ENCODE results near the gene SLC41A3. TPM values are rescaled to one million over a fixed set of nuclear protein-coding genes. Genes with fewer than 3 reads are reported as not detected.
"Not testable (repeated sequence)": the region's sequence is repeated elsewhere in the genome, so short reads cannot be mapped to it uniquely, and the experiment has no call there.

Gene SLC41A3
- total and polyA plus RNA-seq, 11 donors, result 20.9 to 60.1 (median 46.4) TPM

DNA sequence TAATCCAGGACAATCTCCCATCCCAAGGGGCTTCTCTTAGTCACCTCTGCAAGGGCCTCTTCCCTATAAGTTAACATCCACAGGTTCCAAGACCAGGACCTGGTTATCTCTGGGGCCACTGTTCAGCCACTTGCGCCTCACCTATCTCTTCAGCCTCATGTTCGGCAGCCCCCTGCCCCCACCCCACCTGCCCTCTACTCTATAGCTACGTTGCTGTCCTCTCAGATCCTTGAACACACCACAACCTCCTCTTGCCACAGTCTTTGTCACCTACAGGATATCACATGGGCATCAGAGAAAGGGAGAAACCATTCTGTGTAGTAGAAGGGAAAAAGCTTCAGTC, 33.9 kb downstream of the SLC41A3 start:
- Histone ChIP-seq H3K4me1 (no peaks in the 10 kb centered on the region), H3K27ac (no peak overlapping the region), H3K9me3 (peaks cover 0 to 27% (median 0%) of the 10 kb centered on the region in 12 donors), H3K36me3 (peaks cover 0 to 16% (median 6%) of the 10 kb centered on the region in 9 donors), H3K4me3 (no peak overlapping the region), H3K27me3 (no peaks in the 10 kb centered on the region)
- no peak for DNase-seq
- 85 to 91% (median 87%) methylated on average over 3 of the region's 3 CpGs for WGBS, 4 donors
- intact Hi-C loops (cut with DNase I), result no loop called here
- TF ChIP-seq, protein P1, sequence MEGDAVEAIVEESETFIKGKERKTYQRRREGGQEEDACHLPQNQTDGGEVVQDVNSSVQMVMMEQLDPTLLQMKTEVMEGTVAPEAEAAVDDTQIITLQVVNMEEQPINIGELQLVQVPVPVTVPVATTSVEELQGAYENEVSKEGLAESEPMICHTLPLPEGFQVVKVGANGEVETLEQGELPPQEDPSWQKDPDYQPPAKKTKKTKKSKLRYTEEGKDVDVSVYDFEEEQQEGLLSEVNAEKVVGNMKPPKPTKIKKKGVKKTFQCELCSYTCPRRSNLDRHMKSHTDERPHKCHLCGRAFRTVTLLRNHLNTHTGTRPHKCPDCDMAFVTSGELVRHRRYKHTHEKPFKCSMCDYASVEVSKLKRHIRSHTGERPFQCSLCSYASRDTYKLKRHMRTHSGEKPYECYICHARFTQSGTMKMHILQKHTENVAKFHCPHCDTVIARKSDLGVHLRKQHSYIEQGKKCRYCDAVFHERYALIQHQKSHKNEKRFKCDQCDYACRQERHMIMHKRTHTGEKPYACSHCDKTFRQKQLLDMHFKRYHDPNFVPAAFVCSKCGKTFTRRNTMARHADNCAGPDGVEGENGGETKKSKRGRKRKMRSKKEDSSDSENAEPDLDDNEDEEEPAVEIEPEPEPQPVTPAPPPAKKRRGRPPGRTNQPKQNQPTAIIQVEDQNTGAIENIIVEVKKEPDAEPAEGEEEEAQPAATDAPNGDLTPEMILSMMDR (IDR thresholded peaks at IDR 0.05), result no peak
- TF ChIP-seq POLR2A (IDR thresholded peaks at IDR 0.05), result no peak
- no peak for ATAC-seq

DNA sequence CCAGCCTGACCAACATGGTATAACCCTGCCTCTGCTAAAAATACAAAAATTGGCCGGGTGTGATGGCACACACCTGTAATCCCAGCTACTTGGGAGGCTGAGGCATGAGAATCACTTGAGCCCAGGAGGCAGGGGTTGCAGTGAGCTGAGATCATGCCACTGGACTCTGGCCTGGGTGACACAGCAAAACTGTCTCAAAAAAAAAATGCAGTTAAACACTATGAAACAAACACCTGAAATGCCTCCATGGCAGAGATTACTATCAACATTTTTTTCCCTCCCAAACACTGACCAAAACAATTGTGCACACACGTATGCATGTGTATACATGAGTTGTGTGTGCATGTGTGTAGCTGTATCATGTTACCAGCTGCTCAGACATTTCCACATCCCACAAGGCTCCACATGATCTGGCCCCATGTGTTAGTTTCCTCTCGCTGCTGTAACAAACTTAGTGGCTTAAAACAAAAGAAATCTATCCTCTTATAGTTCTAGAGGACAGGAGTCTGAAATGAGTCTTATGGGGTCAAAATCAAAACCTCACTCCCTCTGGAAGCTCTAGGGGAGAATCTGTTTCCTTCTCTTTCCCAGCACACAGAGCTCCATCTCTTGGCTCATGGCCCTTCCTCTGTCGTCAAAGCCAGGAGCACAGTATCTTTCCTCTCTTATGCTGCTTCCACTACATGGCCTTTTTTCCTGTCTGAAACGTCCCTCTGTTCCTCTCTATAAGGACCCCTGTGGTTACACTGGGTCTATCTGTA, 34.5 kb downstream of the SLC41A3 start:
- Histone ChIP-seq H3K9me3 (peaks cover 0 to 27% (median 0%) of the 10 kb centered on the region in 12 donors), H3K36me3 (peaks cover 0 to 16% (median 6%) of the 10 kb centered on the region in 9 donors), H3K27me3 (no peaks in the 10 kb centered on the region), H3K4me1 (no peaks in the 10 kb centered on the region), H3K4me3 (no peak overlapping the region), H3K27ac (no peak overlapping the region)
- 65 to 76% (median 74%) methylated on average over 5 of the region's 5 CpGs for WGBS, 4 donors
- ATAC-seq, result peak in 1 of 4 donors; percentile 37
- no peak for DNase-seq
- TF ChIP-seq POLR2A (IDR thresholded peaks at IDR 0.05), result no peak
- TF ChIP-seq, protein P1 (IDR thresholded peaks at IDR 0.05), result no peak
- intact Hi-C loops (cut with DNase I), result no loop called here

DNA sequence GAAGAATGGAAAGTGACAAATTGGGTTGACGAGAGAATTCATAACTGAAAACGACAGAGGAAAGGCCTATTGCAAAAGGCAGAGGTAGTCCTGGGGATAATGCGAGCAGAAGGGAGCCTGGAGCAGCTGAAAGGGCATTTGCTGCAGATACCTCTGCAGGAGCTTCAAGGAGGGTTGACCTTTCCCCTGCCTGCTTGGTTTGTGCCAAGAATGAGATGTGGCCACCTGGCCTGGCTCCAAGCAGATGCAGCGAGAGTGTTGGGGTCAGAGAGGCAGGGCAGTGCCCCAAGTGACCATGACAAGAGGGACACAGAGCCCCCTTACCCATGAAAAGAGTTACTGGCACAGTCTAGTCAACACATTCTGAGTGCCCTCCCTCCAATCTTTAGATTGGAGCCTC, 43.5 kb downstream of the SLC41A3 start:
- WGBS, 4 donors, result 78 to 87% (median 79%) methylated on average over 4 of the region's 4 CpGs
- intact Hi-C loops (cut with DNase I), result no loop called here
- Histone ChIP-seq H3K27ac (no peak overlapping the region), H3K36me3 (peaks cover 0 to 4% (median 0%) of the 10 kb centered on the region in 9 donors), H3K4me1 (peaks cover 0 to 6% (median 0%) of the 10 kb centered on the region in 12 donors), H3K4me3 (no peak overlapping the region), H3K9me3 (peaks cover 0 to 31% (median 3%) of the 10 kb centered on the region in 12 donors), H3K27me3 (no peaks in the 10 kb centered on the region)
- TF ChIP-seq POLR2A (IDR thresholded peaks at IDR 0.05), result no peak
- TF ChIP-seq, protein P1 (IDR thresholded peaks at IDR 0.05), result no peak
- ATAC-seq, result no peak
- peak in 1 of 5 donors; percentile 8 for DNase-seq

DNA sequence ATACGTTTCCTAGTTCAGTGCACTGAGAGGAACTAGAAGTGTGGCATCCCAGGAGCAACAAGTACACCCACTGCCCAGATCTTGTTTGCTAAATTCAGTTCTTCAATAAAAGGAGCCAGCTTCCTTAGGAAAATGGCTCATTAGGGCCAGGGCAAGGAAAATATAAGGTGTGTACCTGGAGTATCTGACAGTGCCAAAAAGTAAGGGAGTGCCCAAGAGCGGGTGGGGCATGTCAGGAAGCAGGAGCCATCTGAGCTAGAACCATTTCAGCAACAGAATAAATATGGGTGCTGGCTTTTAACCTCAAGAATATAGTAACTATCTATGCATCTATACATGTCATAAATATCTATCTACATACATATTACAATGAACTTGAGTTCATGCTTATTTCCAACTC, 44.1 kb downstream of the SLC41A3 start:
- WGBS, 4 donors, result 80 to 100% (median 95%) methylated on average over 2 of the region's 2 CpGs
- peaks cover 0 to 6% (median 0%) of the 10 kb centered on the region in 12 donors for H3K4me1 ChIP-seq
- H3K36me3 ChIP-seq, result peaks cover 0 to 9% (median 2%) of the 10 kb centered on the region in 9 donors
- no peaks in the 10 kb centered on the region for H3K27me3 ChIP-seq
- peak in 1 of 5 donors; percentile 1 for DNase-seq
- TF ChIP-seq, protein P1 (IDR thresholded peaks at IDR 0.05), result no peak
- no peak overlapping the region for H3K27ac ChIP-seq
- no peak overlapping the region for H3K4me3 ChIP-seq
- ATAC-seq, result no peak
- intact Hi-C loops (cut with DNase I), result no loop called here
- peaks cover 0 to 29% (median 3%) of the 10 kb centered on the region in 12 donors for H3K9me3 ChIP-seq

DNA sequence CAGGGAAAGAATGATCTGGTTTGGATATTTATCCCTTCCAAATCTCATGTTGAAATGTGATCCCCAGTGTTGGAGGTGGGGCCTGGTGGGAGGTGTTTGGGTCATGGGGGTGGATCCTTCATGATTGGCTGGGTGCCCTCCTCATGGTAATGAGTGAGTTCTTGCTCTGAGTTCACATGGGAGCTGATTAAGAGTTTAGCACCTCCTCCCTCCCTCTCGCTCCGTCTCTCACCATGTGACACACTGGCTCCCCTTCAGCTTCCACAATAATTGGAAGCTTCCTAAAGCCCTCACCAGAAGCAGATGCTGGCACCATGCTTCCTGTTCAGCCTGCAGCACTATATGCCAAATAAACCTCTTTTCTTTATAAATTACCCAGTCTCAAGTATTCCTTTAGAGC, 45.1 kb downstream of the SLC41A3 start:
- ATAC-seq; DNase-seq; intact Hi-C loops (cut with DNase I); H3K4me1 ChIP-seq; H3K27me3 ChIP-seq; H3K4me3 ChIP-seq; H3K27ac ChIP-seq: not testable (repeated sequence)
- WGBS, 4 donors, result 58 to 72% (median 62%) methylated on average over 2 of the region's 2 CpGs
- H3K36me3 ChIP-seq, result peaks cover 0 to 20% (median 6%) of the 10 kb centered on the region in 9 donors
- peaks cover 0 to 24% (median 3%) of the 10 kb centered on the region in 12 donors for H3K9me3 ChIP-seq

Measured in heart left ventricle (tissue), 16 donors.